K562 (cell line): ENCODE data around the gene LENG9. TPM values are rescaled to one million over a fixed set of nuclear protein-coding genes. Genes with fewer than 3 reads are reported as not detected.

Experiments
- CCNT2 ChIP-seq: IDR thresholded peaks from 2 replicates; pipeline ENCODE4 v1.6.1; 2011; ENCODE audit warnings: borderline replicate concordance, low read depth, mild to moderate bottlenecking, moderate library complexity, mixed read lengths, low read length; ENCODE audit not compliant: insufficient read length; ENCODE audit errors: extremely low read depth
- CHD1 ChIP-seq: fragments of 200-600 bp; sonication (generic); IDR thresholded peaks from one replicate; pipeline ENCODE4 v1.6.1; 2012; ENCODE audit warnings: mild to moderate bottlenecking, moderate library complexity, low read length, inconsistent platforms
- HNRNPL ChIP-seq: fragments of 200-400 bp; formaldehyde crosslinking; IDR thresholded peaks from 2 replicates; pipeline ENCODE4 v1.6.1; 2017; ENCODE audit warnings: low read depth, mild to moderate bottlenecking, low read length
- NBN ChIP-seq: fragments of 450-650 bp; IDR thresholded peaks from 2 replicates; pipeline ENCODE4 v1.6.1; 2016; ENCODE audit warnings: low read depth, mild to moderate bottlenecking
- POLR2A ChIP-seq: fragments of 450-650 bp; conservative IDR thresholded peaks from 2 replicates; pipeline ENCODE4 v1.6.1; 2016
- POLR2B ChIP-seq: fragments of 450-650 bp; IDR thresholded peaks from 2 replicates; pipeline ENCODE4 v1.6.1; 2018; ENCODE audit warnings: low read depth; ENCODE audit not compliant: partially characterized antibody
- POLR2G ChIP-seq: fragments of 200-400 bp; formaldehyde crosslinking; IDR thresholded peaks from 2 replicates; pipeline ENCODE4 v1.6.1; 2017; ENCODE audit warnings: low read depth, mild to moderate bottlenecking, antibody characterized with exemption, low read length, moderate library complexity
- PRPF4 ChIP-seq: fragments of 200-400 bp; formaldehyde crosslinking; IDR thresholded peaks from one replicate; pipeline ENCODE4 v1.6.1; 2017; ENCODE audit warnings: low read length, low read depth, mild to moderate bottlenecking; ENCODE audit not compliant: insufficient read depth, poor library complexity, severe bottlenecking
- RBM22 ChIP-seq: fragments of 200-400 bp; formaldehyde crosslinking; IDR thresholded peaks from 2 replicates; pipeline ENCODE4 v1.6.1; 2018; ENCODE audit warnings: low read length, low read depth; ENCODE audit not compliant: poor library complexity, severe bottlenecking
- SMAD4 ChIP-seq: fragments of 250-450 bp; sonication (Bioruptor Pico); conservative IDR thresholded peaks from 2 replicates; pipeline ENCODE4 v1.8.0; 2021; ENCODE audit warnings: inconsistent platforms, mild to moderate bottlenecking, moderate library complexity
- THRB ChIP-seq: fragments of 450-650 bp; formaldehyde crosslinking; conservative IDR thresholded peaks from 2 replicates; pipeline ENCODE4 v1.4.0; 2022; ENCODE audit warnings: mild to moderate bottlenecking, missing genetic modification characterization
- ZBTB11 ChIP-seq, 3 experiments: fragments of 200-800 bp in 1 of 3; fragments of 250-450 bp in 1 of 3; fragments of 450-650 bp in 1 of 3; sonication (Bioruptor Pico) in 1 of 3; sonication (Bioruptor generic) in 1 of 3; formaldehyde crosslinking in 1 of 3; IDR thresholded peaks; 2 replicates each; pipeline versions ENCODE4 v1.6.1 to v1.8.0; 2016 to 2022; ENCODE audit warnings: mild to moderate bottlenecking in 2 of 3, missing genetic modification characterization in 2 of 3, missing compliant biosample characterization in 1 of 3, moderate library complexity in 1 of 3
- ZBTB33 ChIP-seq: sonication (generic); formaldehyde crosslinking; IDR thresholded peaks from 2 replicates; pipeline ENCODE4 v1.8.1; 2023; ENCODE audit warnings: mild to moderate bottlenecking, missing genetic modification reagents
- ZNF592 ChIP-seq: fragments of 450-650 bp; IDR thresholded peaks from 2 replicates; pipeline ENCODE4 v1.6.1; 2017; ENCODE audit warnings: antibody characterized with exemption, mild to moderate bottlenecking
- polyA plus RNA-seq, 8 experiments: library from polyadenylated mRNA; depleted of rRNA in 4 of 8; stranded (reverse) in 5 of 8; unstranded in 3 of 8; fragments of >200 nt; fragmentation: Nextera tagmentation in 2 of 8; fragmentation: Illumina TruSeq in 1 of 8; extraction: Ambion mirVana in 2 of 8; extraction: Trizol in 1 of 8; gene quantifications; 2 replicates each; pipeline versions ENCODE4 v1.2.1 to v1.2.3, GENCODE V29; 2011 to 2014; ENCODE audit warnings: inconsistent platforms in 1 of 8, missing spikeins in 1 of 8
- total RNA-seq, 7 experiments: library from RNA; depleted of rRNA in 6 of 7; stranded (reverse); fragments of >200 nt in 6 of 7; fragmentation: Illumina TruSeq in 2 of 7; extraction: Trizol in 2 of 7; gene quantifications; 2 replicates each; pipeline versions ENCODE4 v1.2.1 to v1.2.3, GENCODE V29; 2011 to 2021; ENCODE audit warnings: low replicate concordance in 1 of 7

LENG9 gene
- total and polyA plus RNA-seq, 9 of the 15 experiments (the other 6 are each of a cell fraction or from before 2014, with no cell fraction given) = 0.06 to 0.64 (median 0.33) TPM; not detected in 1

GRCh38 chr19:54462655-54463530 lies 685 bp downstream of the LENG9 start (continued):
- TF ChIP-seq ZNF592 (peak; percentile 44; the same call in 1 of the 2 replicates), POLR2A (peak; percentile 73), CHD1 (peak; percentile 56), ZBTB11 (CRISPR knock-in tag; IDR thresholded peaks at IDR 0.05) (no peak), POLR2B (peak; percentile 19), PRPF4 (peak; percentile 4), HNRNPL (peak; percentile 54), RBM22 (peak; percentile 66), NBN (no peak), THRB (0 out of 2 replicates have a peak, but pooled peaks have one; percentile 1), ZBTB33 (CRISPR knock-in tag) (peak; percentile 99), CCNT2 (peak; percentile 22), SMAD4 (CRISPR knock-in tag) (peak; percentile 51), POLR2G (peak; percentile 83)
